Liver (tissue), 9 donors: ENCODE results near the gene CDH4. TPM values are rescaled to one million over a fixed set of nuclear protein-coding genes. Genes with fewer than 3 reads are reported as not detected.

Source experiments
- DNase-seq: peaks from one replicate; pipeline ENCODE4 v3.0.0-alpha.2; 2017; ENCODE audit warnings: low spot score
- H3K27ac ChIP-seq, 2 donors: one replicate each; pipeline ENCODE4 v1.7.0; 2013; ENCODE audit warnings: inconsistent platforms in 2 of 2, low read length in 2 of 2, control low read depth in 1 of 2, low read depth in 1 of 2, mild to moderate bottlenecking in 1 of 2
- H3K27me3 ChIP-seq, 4 donors: one replicate each; pipeline versions ENCODE4 v1.6.1 to v1.7.0; 2013; ENCODE audit warnings: low read length in 3 of 4, inconsistent platforms in 1 of 4, mild to moderate bottlenecking in 1 of 4, moderate library complexity in 1 of 4; ENCODE audit not compliant: control insufficient read depth in 4 of 4, insufficient read depth in 4 of 4
- H3K36me3 ChIP-seq, 4 donors: one replicate each; pipeline versions ENCODE4 v1.6.1 to v1.7.0; 2013; ENCODE audit warnings: low read length in 3 of 4, mild to moderate bottlenecking in 3 of 4, low read depth in 1 of 4, moderate library complexity in 1 of 4; ENCODE audit not compliant: control insufficient read depth in 4 of 4, insufficient read depth in 3 of 4
- H3K4me1 ChIP-seq, 4 donors: one replicate each; pipeline versions ENCODE4 v1.6.1 to v1.7.0; 2013; ENCODE audit warnings: low read length in 3 of 4, mild to moderate bottlenecking in 3 of 4, moderate library complexity in 1 of 4; ENCODE audit not compliant: control insufficient read depth in 4 of 4, insufficient read depth in 4 of 4
- H3K4me3 ChIP-seq, 3 donors: one replicate each; pipeline versions ENCODE4 v1.6.1 to v1.7.0; 2013; ENCODE audit warnings: low read length in 3 of 3, control low read depth in 1 of 3, low read depth in 1 of 3, mild to moderate bottlenecking in 1 of 3
- H3K9ac ChIP-seq, 2 donors: one replicate each; pipeline ENCODE4 v1.7.0; 2013; ENCODE audit warnings: low read length in 2 of 2, mild to moderate bottlenecking in 2 of 2, moderate library complexity in 2 of 2, control low read depth in 1 of 2, low read depth in 1 of 2
- H3K9me3 ChIP-seq, 4 donors: one replicate each; pipeline versions ENCODE4 v1.6.1 to v1.7.0; 2013; ENCODE audit warnings: low read length in 3 of 4; ENCODE audit not compliant: control insufficient read depth in 4 of 4
- ATF3 ChIP-seq: IDR thresholded peaks from 2 replicates; pipeline ENCODE4 v1.6.1; 2016; ENCODE audit warnings: antibody characterized with exemption
- CTCF ChIP-seq: fragments of 150-350 bp; IDR thresholded peaks from 2 replicates; pipeline ENCODE4 v1.5.1; 2017; ENCODE audit warnings: improper control_type of control experiment, low read depth, low read length; ENCODE audit not compliant: missing input control
- EGR1 ChIP-seq, 2 donors: IDR thresholded peaks; 2 replicates each; pipeline ENCODE4 v1.6.1; 2016 to 2018; ENCODE audit warnings: antibody characterized with exemption in 2 of 2, low read depth in 2 of 2
- FOXA1 ChIP-seq: IDR thresholded peaks from 2 replicates; pipeline ENCODE4 v1.6.1; 2016; ENCODE audit warnings: antibody characterized with exemption
- FOXA2 ChIP-seq: IDR thresholded peaks from 2 replicates; pipeline ENCODE4 v1.6.1; 2016; ENCODE audit warnings: antibody characterized with exemption
- GABPA ChIP-seq, 2 donors: IDR thresholded peaks in 1 of 2; conservative IDR thresholded peaks in 1 of 2; 2 replicates each; pipeline ENCODE4 v1.6.1; 2016; ENCODE audit warnings: antibody characterized with exemption in 2 of 2, mild to moderate bottlenecking in 1 of 2, moderate library complexity in 1 of 2
- HNF4A ChIP-seq, 2 donors: conservative IDR thresholded peaks; 2 replicates each; pipeline ENCODE4 v1.6.1; 2016; ENCODE audit warnings: antibody characterized with exemption in 2 of 2, mild to moderate bottlenecking in 2 of 2
- HNF4G ChIP-seq: IDR thresholded peaks from 2 replicates; pipeline ENCODE4 v1.6.1; 2016; ENCODE audit warnings: antibody characterized with exemption
- JUND ChIP-seq, 2 donors: IDR thresholded peaks; 2 replicates each; pipeline ENCODE4 v1.6.1; 2016; ENCODE audit warnings: antibody characterized with exemption in 2 of 2
- MAX ChIP-seq: IDR thresholded peaks from 2 replicates; pipeline ENCODE4 v1.6.1; 2016; ENCODE audit warnings: antibody characterized with exemption
- NR2F2 ChIP-seq: IDR thresholded peaks from 2 replicates; pipeline ENCODE4 v1.6.1; 2016; ENCODE audit warnings: antibody characterized with exemption
- RAD21 ChIP-seq, 2 donors: IDR thresholded peaks; 2 replicates each; pipeline ENCODE4 v1.6.1; 2016; ENCODE audit warnings: antibody characterized with exemption in 2 of 2, mild to moderate bottlenecking in 2 of 2
- RXRA ChIP-seq, 2 donors: IDR thresholded peaks; 2 replicates each; pipeline ENCODE4 v1.6.1; 2017 to 2018; ENCODE audit warnings: antibody characterized with exemption in 2 of 2, mild to moderate bottlenecking in 1 of 2
- SP1 ChIP-seq: IDR thresholded peaks from 2 replicates; pipeline ENCODE4 v1.6.1; 2018; ENCODE audit warnings: antibody characterized with exemption, mild to moderate bottlenecking
- TAF1 ChIP-seq: conservative IDR thresholded peaks from 2 replicates; pipeline ENCODE4 v1.6.1; 2016; ENCODE audit warnings: antibody characterized with exemption, mild to moderate bottlenecking
- YY1 ChIP-seq: IDR thresholded peaks from 2 replicates; pipeline ENCODE4 v1.6.1; 2016; ENCODE audit warnings: antibody characterized with exemption, mild to moderate bottlenecking
- ZBTB33 ChIP-seq: IDR thresholded peaks from 2 replicates; pipeline ENCODE4 v1.6.1; 2016; ENCODE audit warnings: antibody characterized with exemption
- WGBS: extraction: QIAGEN DNeasy Blood & Tissue Kit; methylation state at CpG from one replicate; pipeline ENCODE4 v1.1.7; 2013; 5-methylcytosine and 5-hydroxymethylcytosine counted together
- polyA plus RNA-seq, 2 donors: library from polyadenylated mRNA; stranded (reverse) in 1 of 2; unstranded in 1 of 2; fragments of 200-250 nt in 1 of 2; fragments of >200 nt in 1 of 2; fragmentation: Nextera tagmentation in 1 of 2; extraction: Ambion mirVana in 1 of 2; gene quantifications; one replicate each; pipeline versions ENCODE4 v1.2.1 to v1.2.3, GENCODE V29; 2013 to 2015
- total RNA-seq, 2 donors: library from RNA; depleted of rRNA; stranded (reverse); fragments of >200 nt; gene quantifications; one replicate each; pipeline ENCODE4 v1.2.3, GENCODE V29; 2014
- donor health status: healthy.
- donor health status: healthy.
- donor health status: healthy.
- donor health status: healthy.
- donor health status: healthy.

Gene CDH4
- total and polyA plus RNA-seq, 4 donors = 0.03 to 0.25 (median 0.19) TPM; not detected in 1

GRCh38 chr20:61772828-61773631 lies 521.0 kb downstream of the CDH4 start:
- Histone ChIP-seq H3K27me3 (peaks cover 0 to 8% (median 0%) of the 10 kb centered on the region in 4 donors), H3K4me3 (no peak overlapping the region), H3K9ac (no peak overlapping the region), H3K4me1 (no peaks in the 10 kb centered on the region), H3K9me3 (no peaks in the 10 kb centered on the region), H3K36me3 (no peaks in the 10 kb centered on the region), H3K27ac (no peak overlapping the region)
- 75% methylated on average over 53 of the region's 53 CpGs for WGBS
- no peak for DNase-seq
- no peak for TF ChIP-seq TAF1
- TF ChIP-seq HNF4A (conservative IDR thresholded peaks at IDR 0.05) = no peak
- TF ChIP-seq NR2F2 = no peak
- TF ChIP-seq SP1 = no peak
- no peak for TF ChIP-seq YY1
- no peak for TF ChIP-seq JUND (IDR thresholded peaks at IDR 0.05)
- TF ChIP-seq RAD21 (IDR thresholded peaks at IDR 0.05) = no peak

- WGBS = 71% methylated on average over 14 of the region's 14 CpGs
- TF ChIP-seq CTCF (no peak), GABPA (IDR thresholded peaks at IDR 0.05 in 1 of 2, conservative IDR thresholded peaks at IDR 0.05 in 1 of 2) (no peak), RXRA (IDR thresholded peaks at IDR 0.05) (no peak), ZBTB33 (no peak), RAD21 (IDR thresholded peaks at IDR 0.05) (no peak), NR2F2 (no peak), SP1 (no peak), FOXA1 (no peak), YY1 (no peak), HNF4A (conservative IDR thresholded peaks at IDR 0.05) (no peak), FOXA2 (no peak), JUND (IDR thresholded peaks at IDR 0.05) (no peak)
- no peaks in the 10 kb centered on the region for H3K4me1 ChIP-seq
- H3K36me3 ChIP-seq = no peaks in the 10 kb centered on the region
- no peak overlapping the region for H3K4me3 ChIP-seq
- no peak overlapping the region for H3K9ac ChIP-seq
- H3K9me3 ChIP-seq = no peaks in the 10 kb centered on the region
- H3K27ac ChIP-seq = no peak overlapping the region
- no peak for DNase-seq
- peaks cover 0 to 8% (median 0%) of the 10 kb centered on the region in 4 donors for H3K27me3 ChIP-seq
Measured at GRCh38 chr20:61773926-61774587, 522.0 kb downstream of the CDH4 start.

- WGBS = 75% methylated on average over 4 of the region's 4 CpGs
- no peaks in the 10 kb centered on the region for H3K4me1 ChIP-seq
- no peak overlapping the region for H3K4me3 ChIP-seq
- no peaks in the 10 kb centered on the region for H3K36me3 ChIP-seq
- no peak for TF ChIP-seq YY1
- no peak for TF ChIP-seq EGR1 (IDR thresholded peaks at IDR 0.05; ENCODE audit: low read depth in 2 of 2)
- TF ChIP-seq SP1 = no peak
- TF ChIP-seq MAX = no peak
- no peak for TF ChIP-seq HNF4A (conservative IDR thresholded peaks at IDR 0.05)
- no peak for TF ChIP-seq ATF3
- no peak for TF ChIP-seq JUND (IDR thresholded peaks at IDR 0.05)
- TF ChIP-seq RAD21 (IDR thresholded peaks at IDR 0.05) = no peak
- no peak for TF ChIP-seq GABPA (IDR thresholded peaks at IDR 0.05 in 1 of 2, conservative IDR thresholded peaks at IDR 0.05 in 1 of 2)
- no peak for TF ChIP-seq NR2F2
- no peak for TF ChIP-seq HNF4G
- no peak for TF ChIP-seq FOXA1
- no peak for DNase-seq
- H3K9me3 ChIP-seq = no peaks in the 10 kb centered on the region
- H3K27ac ChIP-seq = no peak overlapping the region
- H3K27me3 ChIP-seq = peaks cover 0 to 3% (median 0%) of the 10 kb centered on the region in 4 donors
- H3K9ac ChIP-seq = no peak overlapping the region
Measured at GRCh38 chr20:61775423-61775822, 523.4 kb downstream of the CDH4 start.
